ENCODE measurements around the gene NR5A1.

Gene NR5A1

GRCh38 chr9:124504530-124505005 is 2.6 kb downstream of the NR5A1 start:
- TF ChIP-seq, protein P1, sequence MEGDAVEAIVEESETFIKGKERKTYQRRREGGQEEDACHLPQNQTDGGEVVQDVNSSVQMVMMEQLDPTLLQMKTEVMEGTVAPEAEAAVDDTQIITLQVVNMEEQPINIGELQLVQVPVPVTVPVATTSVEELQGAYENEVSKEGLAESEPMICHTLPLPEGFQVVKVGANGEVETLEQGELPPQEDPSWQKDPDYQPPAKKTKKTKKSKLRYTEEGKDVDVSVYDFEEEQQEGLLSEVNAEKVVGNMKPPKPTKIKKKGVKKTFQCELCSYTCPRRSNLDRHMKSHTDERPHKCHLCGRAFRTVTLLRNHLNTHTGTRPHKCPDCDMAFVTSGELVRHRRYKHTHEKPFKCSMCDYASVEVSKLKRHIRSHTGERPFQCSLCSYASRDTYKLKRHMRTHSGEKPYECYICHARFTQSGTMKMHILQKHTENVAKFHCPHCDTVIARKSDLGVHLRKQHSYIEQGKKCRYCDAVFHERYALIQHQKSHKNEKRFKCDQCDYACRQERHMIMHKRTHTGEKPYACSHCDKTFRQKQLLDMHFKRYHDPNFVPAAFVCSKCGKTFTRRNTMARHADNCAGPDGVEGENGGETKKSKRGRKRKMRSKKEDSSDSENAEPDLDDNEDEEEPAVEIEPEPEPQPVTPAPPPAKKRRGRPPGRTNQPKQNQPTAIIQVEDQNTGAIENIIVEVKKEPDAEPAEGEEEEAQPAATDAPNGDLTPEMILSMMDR (conservative IDR thresholded peaks at IDR 0.05; ENCODE audit: low read depth, low read length): no peak
- H3K4me3 ChIP-seq (ENCODE audit: low read length): no peak overlapping the region
- no peak for DNase-seq (ENCODE audit: low read depth)

GRCh38 chr9:124503713-124504529 is 3.3 kb downstream of the NR5A1 start:
- no peak overlapping the region for H3K4me3 ChIP-seq (ENCODE audit: low read length)
- no peak for DNase-seq (ENCODE audit: low read depth)
- TF ChIP-seq, protein P1 (conservative IDR thresholded peaks at IDR 0.05; ENCODE audit: low read depth, low read length): no peak

DNA sequence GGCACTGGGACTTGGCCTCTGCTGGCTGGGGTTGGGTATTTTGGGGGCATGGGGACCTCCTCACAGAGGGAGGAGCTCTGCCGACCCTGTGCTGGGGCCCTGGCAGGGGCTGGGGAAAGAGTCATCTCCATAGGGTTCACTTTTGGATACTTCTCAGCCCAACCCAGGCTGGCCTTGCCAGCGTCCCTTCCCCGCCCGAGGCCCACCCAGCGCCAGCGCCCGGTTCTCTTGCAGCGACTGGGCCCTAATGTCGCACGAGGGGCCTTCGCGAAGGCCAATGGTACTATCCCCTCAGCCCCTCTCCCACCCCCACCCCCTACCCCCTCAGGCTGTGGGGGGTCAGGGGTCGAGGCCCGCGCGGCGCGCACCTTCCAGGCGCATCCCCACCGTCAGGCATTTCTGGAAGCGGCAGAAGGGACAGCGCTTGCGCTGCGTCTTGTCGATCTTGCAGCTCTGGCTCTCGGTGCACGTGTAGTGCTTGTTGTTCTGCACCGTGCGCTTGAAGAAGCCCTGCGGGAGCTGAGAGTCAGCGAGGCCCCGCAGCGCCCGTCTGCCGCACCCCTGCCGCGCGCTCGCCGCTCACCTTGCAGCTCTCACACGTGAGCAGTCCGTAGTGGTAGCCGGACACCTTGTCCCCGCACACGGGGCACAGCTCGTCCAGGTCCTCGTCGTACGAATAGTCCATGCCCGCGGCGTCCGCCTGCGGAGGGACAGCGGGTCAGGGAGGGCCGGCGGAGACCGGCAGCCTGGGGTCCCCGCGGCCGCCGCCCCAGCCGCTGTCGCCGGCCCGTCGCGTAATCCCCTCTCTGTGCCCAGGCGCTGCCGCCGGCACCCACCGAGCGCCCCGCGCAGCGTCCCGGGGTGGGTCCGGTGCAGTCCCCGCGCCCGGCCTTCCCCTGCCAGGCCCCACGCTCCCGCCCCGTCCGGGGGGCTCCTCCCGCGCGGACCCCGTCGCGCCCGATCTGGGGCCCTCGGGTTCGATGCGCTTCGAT is 4.2 kb downstream of the NR5A1 start:
- DNase-seq (ENCODE audit: low read depth): no peak
- TF ChIP-seq, protein P1 (conservative IDR thresholded peaks at IDR 0.05; ENCODE audit: low read depth, low read length): no peak
- no peak overlapping the region for H3K4me3 ChIP-seq (ENCODE audit: low read length)

DNA sequence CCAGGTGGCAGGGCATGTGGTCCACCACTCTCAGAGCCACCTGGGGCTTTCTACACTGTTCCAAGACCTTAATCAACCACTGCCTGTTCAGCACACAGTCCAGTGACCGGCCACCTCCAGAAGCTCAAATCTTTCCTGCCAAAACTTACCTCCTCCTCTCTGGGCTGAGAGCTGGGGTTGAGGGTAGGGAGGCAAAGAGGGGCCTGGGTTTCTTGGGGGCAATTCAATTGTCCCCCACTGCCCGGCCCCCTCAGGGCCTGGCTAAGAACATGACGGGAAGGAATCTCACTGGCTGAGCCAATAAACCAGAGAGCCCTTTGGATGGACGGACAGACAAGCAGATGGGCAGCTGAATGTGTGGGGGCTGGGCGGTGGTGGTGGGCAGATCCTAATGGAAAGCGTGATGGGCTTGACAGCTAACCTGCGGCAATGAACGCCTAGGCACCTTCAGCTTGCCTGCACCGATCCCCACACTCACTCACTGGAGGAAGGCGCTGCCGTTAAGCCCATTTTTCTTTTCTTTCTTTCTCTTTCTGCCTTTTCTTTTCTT is 5.4 kb downstream of the NR5A1 start:
- TF ChIP-seq, protein P1 (conservative IDR thresholded peaks at IDR 0.05; ENCODE audit: low read depth, low read length): no peak
- H3K4me3 ChIP-seq (ENCODE audit: low read length): no peak overlapping the region
- DNase-seq (ENCODE audit: low read depth): no peak

DNA sequence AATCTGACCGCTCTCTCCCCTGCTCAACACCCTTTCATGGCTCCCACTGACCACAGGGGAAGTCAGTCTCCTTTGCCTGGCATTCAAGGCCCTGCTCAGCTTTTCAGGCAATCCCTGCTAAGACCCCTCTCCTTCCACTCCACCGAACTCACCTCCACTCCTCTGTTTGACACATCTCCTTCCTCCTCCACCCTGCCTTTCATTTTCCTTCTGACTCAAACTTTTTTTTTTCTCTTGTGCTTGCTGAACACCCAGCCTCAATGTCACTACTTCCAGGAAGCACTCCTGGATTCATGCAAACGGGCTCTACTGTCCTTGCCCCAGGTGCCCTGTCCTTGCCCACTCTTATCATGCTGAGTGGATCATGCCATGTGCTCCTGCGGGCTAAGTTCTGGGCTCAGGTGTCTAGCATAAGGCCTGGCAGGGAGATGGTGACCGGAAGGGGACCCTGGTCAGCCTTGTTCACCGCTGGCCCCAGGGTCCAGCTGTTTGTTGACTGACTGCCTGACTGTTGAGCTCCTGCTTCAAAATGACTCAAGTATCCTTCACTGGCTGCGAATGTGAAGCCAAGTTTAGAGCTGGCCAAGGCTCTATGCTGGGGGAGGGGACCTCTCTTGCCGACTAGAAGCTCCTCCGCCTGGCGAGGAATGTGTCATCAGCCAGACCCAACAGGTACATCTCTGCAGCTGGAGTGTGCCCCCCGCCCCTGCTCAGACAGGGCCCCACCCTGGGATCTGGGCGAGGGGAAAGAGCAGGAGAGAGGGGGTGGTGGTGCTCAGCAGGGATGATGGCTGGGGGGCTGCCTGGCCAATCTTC is 6.2 kb downstream of the NR5A1 start:
- H3K4me3 ChIP-seq (ENCODE audit: low read length): no peak overlapping the region
- TF ChIP-seq, protein P1 (conservative IDR thresholded peaks at IDR 0.05; ENCODE audit: low read depth, low read length): no peak
- DNase-seq (ENCODE audit: low read depth): no peak

Data from retinal pigment epithelial cell (primary cell).